ENCODE data around the gene ARHGAP27.

DNA sequence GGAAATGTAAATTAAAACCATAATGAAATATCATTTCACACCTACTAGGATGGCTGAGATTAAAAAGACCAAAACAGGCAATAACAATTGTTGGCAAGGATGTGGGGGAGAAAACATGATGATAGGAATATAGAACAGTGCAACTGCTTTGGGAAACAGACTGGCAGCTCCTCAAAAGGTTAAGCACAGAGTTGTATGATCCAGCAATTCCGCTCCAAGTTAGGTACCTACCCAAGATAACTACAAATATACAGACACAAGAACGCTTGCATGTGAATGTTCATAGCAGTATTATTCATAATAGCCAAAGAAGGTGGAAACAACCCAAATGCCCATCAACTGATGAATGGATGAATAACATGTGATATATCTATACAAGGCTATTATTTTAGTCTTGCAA is 80.8 kb downstream of the ARHGAP27 start:
- TF ChIP-seq, protein P1, sequence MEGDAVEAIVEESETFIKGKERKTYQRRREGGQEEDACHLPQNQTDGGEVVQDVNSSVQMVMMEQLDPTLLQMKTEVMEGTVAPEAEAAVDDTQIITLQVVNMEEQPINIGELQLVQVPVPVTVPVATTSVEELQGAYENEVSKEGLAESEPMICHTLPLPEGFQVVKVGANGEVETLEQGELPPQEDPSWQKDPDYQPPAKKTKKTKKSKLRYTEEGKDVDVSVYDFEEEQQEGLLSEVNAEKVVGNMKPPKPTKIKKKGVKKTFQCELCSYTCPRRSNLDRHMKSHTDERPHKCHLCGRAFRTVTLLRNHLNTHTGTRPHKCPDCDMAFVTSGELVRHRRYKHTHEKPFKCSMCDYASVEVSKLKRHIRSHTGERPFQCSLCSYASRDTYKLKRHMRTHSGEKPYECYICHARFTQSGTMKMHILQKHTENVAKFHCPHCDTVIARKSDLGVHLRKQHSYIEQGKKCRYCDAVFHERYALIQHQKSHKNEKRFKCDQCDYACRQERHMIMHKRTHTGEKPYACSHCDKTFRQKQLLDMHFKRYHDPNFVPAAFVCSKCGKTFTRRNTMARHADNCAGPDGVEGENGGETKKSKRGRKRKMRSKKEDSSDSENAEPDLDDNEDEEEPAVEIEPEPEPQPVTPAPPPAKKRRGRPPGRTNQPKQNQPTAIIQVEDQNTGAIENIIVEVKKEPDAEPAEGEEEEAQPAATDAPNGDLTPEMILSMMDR (IDR thresholded peaks at IDR 0.05), result no peak
- no peak for TF ChIP-seq POLR2A (IDR thresholded peaks at IDR 0.05)
